DOHH2 (cell line): Measurements from ENCODE around the gene KIAA1958.

Experiments
- CTCF ChIP-seq: fragments of 200-600 bp; sonication (generic); IDR thresholded peaks from one replicate; pipeline ENCODE4 v1.5.1; 2014; ENCODE audit warnings: antibody characterized with exemption, mild to moderate bottlenecking, low read depth, low read length; ENCODE audit not compliant: poor library complexity, severe bottlenecking
- EZH2phosphoT487 ChIP-seq: fragments of 200-600 bp; sonication (generic); IDR thresholded peaks from 2 replicates; pipeline ENCODE4 v1.6.1; 2017; ENCODE audit warnings: borderline replicate concordance, mild to moderate bottlenecking, antibody characterized with exemption, low read length, moderate library complexity, mixed read lengths

- TF ChIP-seq CTCF (no peak), EZH2phosphoT487 (no peak)
These were observed 194.2 kb downstream of the KIAA1958 start for GRCh38 chr9:112680731-112681402.
